Right lobe of liver (tissue), 6 donors: ENCODE measurements around the gene GPRC5B. TPM values are rescaled to one million over a fixed set of nuclear protein-coding genes. Genes with fewer than 3 reads are reported as not detected.

Experiments
- ATAC-seq, 4 donors: fragments of 200-7000 bp; cut with Tn5 transposase; one replicate each; pipeline ENCODE4 v1.9.1; 2020; ENCODE audit warnings: mild to moderate bottlenecking in 4 of 4, moderate library complexity in 4 of 4
- DNase-seq, 3 donors: peaks; one replicate each; pipeline ENCODE4 v3.0.0-alpha.2; 2020
- H3K27ac ChIP-seq, 3 donors: fragments of 200-600 bp; one replicate each; pipeline ENCODE4 v1.8.0; 2022
- H3K27me3 ChIP-seq, 2 donors: fragments of 200-600 bp; one replicate each; pipeline ENCODE4 v1.8.0; 2022
- H3K36me3 ChIP-seq, 4 donors: fragments of 200-600 bp; sonication (generic) in 1 of 4; one replicate each; pipeline versions ENCODE4 v1.5.1 to v1.8.0; 2017 to 2022; ENCODE audit warnings: control low read depth in 1 of 4
- H3K4me1 ChIP-seq, 4 donors: fragments of 200-600 bp; sonication (generic) in 1 of 4; one replicate each; pipeline versions ENCODE4 v1.5.1 to v1.8.0; 2017 to 2022; ENCODE audit warnings: control low read depth in 1 of 4
- H3K4me3 ChIP-seq, 3 donors: fragments of 200-600 bp; one replicate each; pipeline ENCODE4 v1.8.0; 2022
- H3K9me3 ChIP-seq, 4 donors: fragments of 200-600 bp; sonication (generic) in 1 of 4; one replicate each; pipeline versions ENCODE4 v1.5.1 to v1.8.0; 2017 to 2022; ENCODE audit warnings: control low read depth in 1 of 4
- CTCF ChIP-seq, 4 donors: fragments of 200-600 bp in 3 of 4; fragments of 450-650 bp in 1 of 4; IDR thresholded peaks; one replicate each; pipeline versions ENCODE4 v1.5.1 to v1.8.0; 2016 to 2022; ENCODE audit warnings: antibody characterized with exemption in 4 of 4, mild to moderate bottlenecking in 2 of 4
- POLR2A ChIP-seq: fragments of 450-650 bp; IDR thresholded peaks from one replicate; pipeline ENCODE4 v1.6.1; 2017; ENCODE audit warnings: antibody characterized with exemption, mild to moderate bottlenecking
- WGBS: methylation state at CpG from one replicate; pipeline ENCODE4 v1.1.6; 2018; ENCODE audit warnings: low coverage, low lambda C conversion rate; ENCODE audit not compliant: insufficient coverage; ENCODE audit errors: missing lambda C conversion rate; 5-methylcytosine and 5-hydroxymethylcytosine counted together
- intact Hi-C, 2 donors: fragments of 100-400 bp; cut with DNase I; formaldehyde crosslinking; loops; one replicate each; pipeline versions ENCODE4 v1.11.2 to v1.14.1; 2022
- total RNA-seq, 6 experiments: library from RNA; depleted of rRNA in 2 of 6; stranded (reverse); fragments of >200 nt in 2 of 6; fragmentation: NEBNext Ultra II Directional in 3 of 6; extraction: Animal tissue kit (Norgen Biotek cat#: 25700) in 3 of 6; gene quantifications; one replicate each; pipeline versions ENCODE4 v1.1.0 to v1.2.4, GENCODE V29; 2016 to 2023
- donor health status: DM: no; HTN: yes; CAD: no.
- donor health status: DM: no; HTN: no; CAD: no.
- donor health status: DM: no; HTN: no; CAD: no.
- donor health status: DM: no; HTN: yes; CAD: no.
- donor health status: DM: no; HTN: yes; CAD: no.

The GPRC5B gene
- total RNA-seq, 6 experiments from 2014 or later = 2.6 to 20.8 (median 5.1) TPM

GRCh38 chr16:19840524-19841110, 44.0 kb downstream of the GPRC5B start:
- Histone ChIP-seq H3K4me3 (no peak overlapping the region), H3K27ac (no peak overlapping the region), H3K4me1 (no peaks in the 10 kb centered on the region), H3K9me3 (no peaks in the 10 kb centered on the region), H3K27me3 (no peaks in the 10 kb centered on the region), H3K36me3 (no peaks in the 10 kb centered on the region)
- no peak for ATAC-seq
- TF ChIP-seq POLR2A = no peak
- TF ChIP-seq CTCF (IDR thresholded peaks at IDR 0.05) = no peak
- intact Hi-C loops = no loop called here
- 83% methylated on average over 1 of the region's 3 CpGs for WGBS
- no peak for DNase-seq

- Histone ChIP-seq H3K27me3 (no peaks in the 10 kb centered on the region), H3K9me3 (no peaks in the 10 kb centered on the region), H3K4me3 (no peak overlapping the region), H3K27ac (no peak overlapping the region), H3K4me1 (no peaks in the 10 kb centered on the region), H3K36me3 (no peaks in the 10 kb centered on the region)
- 75% methylated on average over 10 of the region's 13 CpGs for WGBS
- ATAC-seq (no peak), DNase-seq (no peak)
- TF ChIP-seq POLR2A (no peak), CTCF (IDR thresholded peaks at IDR 0.05) (no peak)
- intact Hi-C loops = no loop called here
Measured at GRCh38 chr16:19837984-19838707, 46.5 kb downstream of the GPRC5B start.

- 77% methylated on average over 5 of the region's 6 CpGs for WGBS
- intact Hi-C loops = no loop called here
- no peak for DNase-seq
- no peak overlapping the region for H3K4me3 ChIP-seq
- no peaks in the 10 kb centered on the region for H3K9me3 ChIP-seq
- H3K36me3 ChIP-seq = no peaks in the 10 kb centered on the region
- no peaks in the 10 kb centered on the region for H3K4me1 ChIP-seq
- H3K27ac ChIP-seq = no peak overlapping the region
- no peak for ATAC-seq
- no peaks in the 10 kb centered on the region for H3K27me3 ChIP-seq
- TF ChIP-seq CTCF (IDR thresholded peaks at IDR 0.05) = no peak
- TF ChIP-seq POLR2A = no peak
Measured at GRCh38 chr16:19837331-19837980, 47.2 kb downstream of the GPRC5B start.

GRCh38 chr16:19835968-19836421, 48.7 kb downstream of the GPRC5B start:
- intact Hi-C loops = no loop called here
- TF ChIP-seq POLR2A (no peak), CTCF (IDR thresholded peaks at IDR 0.05) (no peak)
- H3K27ac ChIP-seq = no peak overlapping the region
- no peaks in the 10 kb centered on the region for H3K36me3 ChIP-seq
- H3K4me1 ChIP-seq = no peaks in the 10 kb centered on the region
- H3K27me3 ChIP-seq = no peaks in the 10 kb centered on the region
- H3K9me3 ChIP-seq = no peaks in the 10 kb centered on the region
- DNase-seq = no peak
- H3K4me3 ChIP-seq = no peak overlapping the region
- ATAC-seq = peak in 1 of 4 donors; percentile 43
